ENCODE data around the gene CEP41. TPM values are rescaled to one million over a fixed set of nuclear protein-coding genes. Genes with fewer than 3 reads are reported as not detected.

Gene CEP41
- total RNA-seq, 2 donors from 2014 or later, result 11.4 to 13.0 TPM

- H3K9ac ChIP-seq (ENCODE audit: extremely low read depth, low read length, poor library complexity, severe bottlenecking), result no peak overlapping the region
- Mint-ChIP-seq H3K27me3 (ENCODE audit: insufficient read depth) (no peaks in the 10 kb centered on the region), H3K4me1 (peaks cover 6% of the 10 kb centered on the region), H3K27ac (no peak overlapping the region), H3K9me3 (no peaks in the 10 kb centered on the region), H3K4me3 (no peak overlapping the region), H3K36me3 (ENCODE audit: low read depth) (no peaks in the 10 kb centered on the region)
- H3K27ac ChIP-seq (ENCODE audit: low read depth, low read length), result no peak overlapping the region
- no peak for TF ChIP-seq CTCF (conservative IDR thresholded peaks at IDR 0.05)
- no peaks in the 10 kb centered on the region for H3K9me3 ChIP-seq (ENCODE audit: control insufficient read depth, low read length)
- no peak for DNase-seq
- H3K27me3 ChIP-seq (ENCODE audit: control insufficient read depth, insufficient read depth, low read length, poor library complexity, severe bottlenecking), result no peaks in the 10 kb centered on the region
- no peaks in the 10 kb centered on the region for H3K4me1 ChIP-seq (ENCODE audit: control insufficient read depth, insufficient read depth, low read length)
- no peak overlapping the region for H3K4me3 ChIP-seq (ENCODE audit: low read length)
- 90 to 93% methylated on average over 4 of the region's 4 CpGs for WGBS, 2 experiments (ENCODE audit: insufficient coverage in 1 of 2, insufficient read length in 1 of 2)
- no peaks in the 10 kb centered on the region for H3K36me3 ChIP-seq (ENCODE audit: control insufficient read depth, insufficient read depth, low read length)
Observed at GRCh38 chr7:130400120-130400572, 40.7 kb downstream of the CEP41 start.

GRCh38 chr7:130398526-130399090 is 42.2 kb downstream of the CEP41 start:
- H3K4me1 Mint-ChIP-seq, result peaks cover 13% of the 10 kb centered on the region

GRCh38 chr7:130397758-130398073 is 43.1 kb downstream of the CEP41 start:
- 91 to 100% methylated on average over 1 to 3 of the region's 3 CpGs for WGBS, 2 experiments (ENCODE audit: insufficient coverage in 1 of 2, insufficient read length in 1 of 2)
- H3K9ac ChIP-seq (ENCODE audit: extremely low read depth, low read length, poor library complexity, severe bottlenecking), result no peak overlapping the region
- Mint-ChIP-seq H3K27ac (no peak overlapping the region), H3K4me1 (peaks cover 13% of the 10 kb centered on the region), H3K9me3 (no peaks in the 10 kb centered on the region), H3K36me3 (ENCODE audit: low read depth) (no peaks in the 10 kb centered on the region), H3K4me3 (no peak overlapping the region), H3K27me3 (ENCODE audit: insufficient read depth) (no peaks in the 10 kb centered on the region)
- no peak for DNase-seq
- no peaks in the 10 kb centered on the region for H3K36me3 ChIP-seq (ENCODE audit: control insufficient read depth, insufficient read depth, low read length)
- no peak for TF ChIP-seq CTCF (conservative IDR thresholded peaks at IDR 0.05)
- H3K27ac ChIP-seq (ENCODE audit: low read depth, low read length), result no peak overlapping the region
- no peak overlapping the region for H3K4me3 ChIP-seq (ENCODE audit: low read length)
- no peaks in the 10 kb centered on the region for H3K9me3 ChIP-seq (ENCODE audit: control insufficient read depth, low read length)
- no peaks in the 10 kb centered on the region for H3K27me3 ChIP-seq (ENCODE audit: control insufficient read depth, insufficient read depth, low read length, poor library complexity, severe bottlenecking)
- peaks cover 5% of the 10 kb centered on the region for H3K4me1 ChIP-seq (ENCODE audit: control insufficient read depth, insufficient read depth, low read length)

More at GRCh38 chr7:130398526-130399090, 42.2 kb downstream of the CEP41 start:
- WGBS, 2 experiments (ENCODE audit: insufficient coverage in 1 of 2, insufficient read length in 1 of 2), result 92 to 100% methylated on average over 6 to 8 of the region's 8 CpGs
- H3K9ac ChIP-seq (ENCODE audit: extremely low read depth, low read length, poor library complexity, severe bottlenecking), result no peak overlapping the region
- peak overlapping the region; percentile 53 for H3K27ac Mint-ChIP-seq
- no peaks in the 10 kb centered on the region for H3K9me3 Mint-ChIP-seq
- no peak overlapping the region for H3K27ac ChIP-seq (ENCODE audit: low read depth, low read length)
- H3K36me3 Mint-ChIP-seq (ENCODE audit: low read depth), result no peaks in the 10 kb centered on the region
- no peaks in the 10 kb centered on the region for H3K36me3 ChIP-seq (ENCODE audit: control insufficient read depth, insufficient read depth, low read length)
- DNase-seq, result no peak
- no peaks in the 10 kb centered on the region for H3K27me3 ChIP-seq (ENCODE audit: control insufficient read depth, insufficient read depth, low read length, poor library complexity, severe bottlenecking)
- H3K4me3 ChIP-seq (ENCODE audit: low read length), result no peak overlapping the region
- H3K9me3 ChIP-seq (ENCODE audit: control insufficient read depth, low read length), result no peaks in the 10 kb centered on the region
- no peaks in the 10 kb centered on the region for H3K27me3 Mint-ChIP-seq (ENCODE audit: insufficient read depth)
- TF ChIP-seq CTCF (conservative IDR thresholded peaks at IDR 0.05), result no peak
- no peak overlapping the region for H3K4me3 Mint-ChIP-seq
- peaks cover 5% of the 10 kb centered on the region for H3K4me1 ChIP-seq (ENCODE audit: control insufficient read depth, insufficient read depth, low read length)

Measured in endodermal cell (in vitro differentiated cells).